H1 (cell line): Measurements from ENCODE around the gene HEBP2. TPM values are rescaled to one million over a fixed set of nuclear protein-coding genes. Genes with fewer than 3 reads are reported as not detected.

Experiments
- CTCF ChIA-PET: fragments of 300-600 bp; sonication (Branson Sonifier 250); formaldehyde crosslinking; loops from one replicate; lab custom pipeline; 2021; ENCODE audit not compliant: partially characterized antibody; lab: Charles Lee
- POLR2A ChIA-PET: fragments of 300-600 bp; sonication (Branson Sonifier 250); formaldehyde crosslinking; loops from one replicate; lab custom pipeline; 2021; ENCODE audit warnings: inconsistent platforms; ENCODE audit not compliant: partially characterized antibody; lab: Charles Lee
- DNase-seq, 2 experiments: peaks; one replicate each; pipeline versions ENCODE4 v3.0.0 to v3.0.0-alpha.2; 2010 to 2022; ENCODE audit warnings: low spot score in 2 of 2, low read depth in 1 of 2, mixed read lengths in 1 of 2
- FAIRE-seq: peaks from 2 replicates; lab custom pipeline; 2011; peaks lifted over from hg19 to GRCh38; lab: Jason Lieb, UNC
- H2AFZ ChIP-seq: 2 replicates; pipeline ENCODE4 v1.8.1; 2012; ENCODE audit warnings: low read length, inconsistent platforms
- H2AK5ac ChIP-seq: 2 replicates; pipeline ENCODE4 v1.6.1; 2013; ENCODE audit warnings: low read depth, low read length
- H2BK120ac ChIP-seq: replicated peaks from 2 replicates; pipeline ENCODE3; 2013; ENCODE audit warnings: low read depth, low read length, inconsistent platforms
- H2BK12ac ChIP-seq: 2 replicates; pipeline ENCODE4 v1.6.1; 2013; ENCODE audit warnings: low read depth, low read length
- H2BK15ac ChIP-seq: 2 replicates; pipeline ENCODE4 v1.6.1; 2013; ENCODE audit warnings: low read length
- H2BK20ac ChIP-seq: 2 replicates; pipeline ENCODE4 v1.6.1; 2013; ENCODE audit warnings: low read length
- H2BK5ac ChIP-seq: 2 replicates; pipeline ENCODE4 v1.6.1; 2013; ENCODE audit warnings: low read depth, low read length
- H3K14ac ChIP-seq: 2 replicates; pipeline ENCODE4 v1.6.1; 2013; ENCODE audit warnings: inconsistent platforms; ENCODE audit not compliant: insufficient read length
- H3K18ac ChIP-seq: 2 replicates; pipeline ENCODE4 v1.6.1; 2013; ENCODE audit warnings: low read length; ENCODE audit errors: extremely low read depth
- H3K23ac ChIP-seq: 2 replicates; pipeline ENCODE4 v1.6.1; 2013; ENCODE audit warnings: inconsistent platforms; ENCODE audit not compliant: insufficient read length
- H3K23me2 ChIP-seq: 2 replicates; pipeline ENCODE4 v1.6.1; 2013; ENCODE audit warnings: low read depth, low read length
- H3K27ac ChIP-seq: 2 replicates; pipeline ENCODE4 v1.6.1; 2011; ENCODE audit warnings: low read depth, low read length, inconsistent platforms
- H3K27me3 ChIP-seq, 4 experiments: replicated peaks in 1 of 4; 1 replicate in 1 of 4; 2 replicates in 3 of 4; pipeline versions ENCODE4 v1.6.1 to v1.8.1; 2011 to 2013; ENCODE audit warnings: low read length in 3 of 4, mild to moderate bottlenecking in 3 of 4, inconsistent platforms in 2 of 4, mixed read lengths in 2 of 4, moderate library complexity in 1 of 4; ENCODE audit not compliant: control insufficient read depth in 3 of 4, insufficient read depth in 3 of 4; ENCODE audit errors: extremely low read depth in 1 of 4
- H3K36me3 ChIP-seq, 4 experiments: 2 replicates each; pipeline versions ENCODE4 v1.6.1 to v1.8.1; 2011 to 2013; ENCODE audit warnings: mild to moderate bottlenecking in 4 of 4, low read length in 3 of 4, moderate library complexity in 2 of 4, control low read depth in 1 of 4, inconsistent platforms in 1 of 4; ENCODE audit not compliant: insufficient read depth in 4 of 4, control insufficient read depth in 2 of 4
- H3K4ac ChIP-seq: replicated peaks from 2 replicates; pipeline ENCODE3; 2013; ENCODE audit warnings: low read length, low read depth, mixed read lengths, inconsistent platforms; ENCODE audit not compliant: insufficient read length
- H3K4me1 ChIP-seq, 4 experiments: replicated peaks in 1 of 4; 1 replicate in 1 of 4; 2 replicates in 3 of 4; pipeline versions ENCODE4 v1.6.1 to v1.8.1; 2011 to 2013; ENCODE audit warnings: low read length in 3 of 4, inconsistent platforms in 2 of 4, mixed read lengths in 1 of 4; ENCODE audit not compliant: insufficient read depth in 4 of 4, control insufficient read depth in 3 of 4
- H3K4me2 ChIP-seq, 2 experiments: 2 replicates each; pipeline versions ENCODE4 v1.6.1 to v1.8.1; 2011 to 2013; ENCODE audit warnings: low read depth in 2 of 2, low read length in 2 of 2, control low read depth in 1 of 2, inconsistent platforms in 1 of 2, mild to moderate bottlenecking in 1 of 2; ENCODE audit not compliant: insufficient read depth in 1 of 2
- H3K4me3 ChIP-seq, 4 experiments: fragments of 200-600, 300-600 bp in 1 of 4; sonication (generic), shearing (Covaris generic), sonication (Bioruptor Twin) in 1 of 4; 2 replicates each; pipeline versions ENCODE4 v1.5.1 to v1.8.1; 2011 to 2016; ENCODE audit warnings: low read length in 4 of 4, low read depth in 3 of 4, control low read depth in 2 of 4, inconsistent platforms in 2 of 4, mild to moderate bottlenecking in 2 of 4, mixed read lengths in 1 of 4, moderate library complexity in 1 of 4; ENCODE audit not compliant: insufficient read depth in 2 of 4; ENCODE audit errors: extremely low read depth in 1 of 4
- H3K56ac ChIP-seq: replicated peaks from 2 replicates; pipeline ENCODE3; 2013; ENCODE audit warnings: low read depth, mild to moderate bottlenecking, mixed read lengths, low read length, inconsistent platforms; ENCODE audit not compliant: insufficient read length
- H3K79me1 ChIP-seq: 2 replicates; pipeline ENCODE4 v1.6.1; 2013; ENCODE audit warnings: low read depth, low read length, control low read depth
- H3K79me2 ChIP-seq, 2 experiments: 2 replicates each; pipeline versions ENCODE4 v1.6.1 to v1.8.1; 2012 to 2013; ENCODE audit warnings: low read length in 2 of 2, mild to moderate bottlenecking in 2 of 2, inconsistent platforms in 1 of 2; ENCODE audit not compliant: insufficient read depth in 2 of 2, control insufficient read depth in 1 of 2
- H3K9ac ChIP-seq, 4 experiments: replicated peaks in 1 of 4; 1 replicate in 1 of 4; 2 replicates in 3 of 4; pipeline versions ENCODE4 v1.6.1 to v1.8.1; 2011 to 2013; ENCODE audit warnings: low read depth in 3 of 4, low read length in 3 of 4, control low read depth in 2 of 4, mild to moderate bottlenecking in 2 of 4, moderate library complexity in 2 of 4, inconsistent platforms in 1 of 4; ENCODE audit errors: extremely low read depth in 1 of 4
- H3K9me3 ChIP-seq, 2 experiments: 2 replicates each; pipeline versions ENCODE4 v1.6.1 to v1.8.1; 2012 to 2013; ENCODE audit warnings: mild to moderate bottlenecking in 2 of 2, moderate library complexity in 2 of 2, control low read depth in 1 of 2, inconsistent platforms in 1 of 2, low read depth in 1 of 2, low read length in 1 of 2, mixed read lengths in 1 of 2; ENCODE audit not compliant: insufficient read depth in 2 of 2
- H4K20me1 ChIP-seq, 2 experiments: replicated peaks in 1 of 2; 2 replicates each; pipeline versions ENCODE3 to v1.8.1; 2011 to 2013; ENCODE audit warnings: inconsistent platforms in 2 of 2, low read length in 2 of 2, mild to moderate bottlenecking in 1 of 2; ENCODE audit not compliant: insufficient read depth in 2 of 2, control insufficient read depth in 1 of 2
- H4K5ac ChIP-seq: 2 replicates; pipeline ENCODE4 v1.6.1; 2013; ENCODE audit warnings: low read length, low read depth, mixed read lengths, inconsistent platforms; ENCODE audit not compliant: insufficient read length
- H4K8ac ChIP-seq: 2 replicates; pipeline ENCODE4 v1.8.0; 2013; ENCODE audit warnings: mild to moderate bottlenecking, moderate library complexity, low read length, inconsistent platforms; ENCODE audit not compliant: insufficient read depth; ENCODE audit errors: extremely low read depth
- H4K91ac ChIP-seq: replicated peaks from 2 replicates; pipeline ENCODE3; 2013; ENCODE audit warnings: low read length, mixed read lengths, inconsistent platforms; ENCODE audit not compliant: insufficient read length
- ASH2L ChIP-seq: fragments of 200-600, 300-600 bp; sonication (generic); IDR thresholded peaks from one replicate; pipeline ENCODE4 v1.7.1; 2017; ENCODE audit warnings: low read length
- BRCA1 ChIP-seq: IDR thresholded peaks from 2 replicates; pipeline ENCODE4 v1.6.1; 2012; ENCODE audit warnings: low read depth, low read length, improper control_type of control experiment
- CBX5 ChIP-seq: fragments of 300-800, 300-1000 bp; sonication (generic); IDR thresholded peaks from 2 replicates; pipeline ENCODE4 v1.7.1; 2016; ENCODE audit warnings: antibody characterized with exemption, low read length, low read depth
- CBX8 ChIP-seq: fragments of 300-800, 300-1000 bp; sonication (generic); IDR thresholded peaks from 2 replicates; pipeline ENCODE4 v1.7.1; 2016; ENCODE audit warnings: low read depth, low read length, borderline replicate concordance
- CHD2 ChIP-seq: IDR thresholded peaks from 2 replicates; pipeline ENCODE4 v1.6.1; 2012; ENCODE audit warnings: low read length, improper control_type of control experiment
- JUND ChIP-seq: IDR thresholded peaks from 2 replicates; pipeline ENCODE4 v1.6.1; 2011; ENCODE audit warnings: mild to moderate bottlenecking, improper control_type of control experiment, low read length
- PHF8 ChIP-seq: fragments of 200-600 bp; sonication (generic); conservative IDR thresholded peaks from 2 replicates; pipeline ENCODE4 v1.7.1; 2012; ENCODE audit warnings: low read depth, mild to moderate bottlenecking, inconsistent platforms, low read length, moderate library complexity
- RNF2 ChIP-seq: fragments of 200-900, 300-1000 bp; sonication (generic); IDR thresholded peaks from 2 replicates; pipeline ENCODE4 v1.7.1; 2016; ENCODE audit warnings: borderline replicate concordance, low read depth, mild to moderate bottlenecking, antibody characterized with exemption, low read length; ENCODE audit not compliant: poor library complexity, severe bottlenecking; ENCODE audit errors: missing control alignments
- SAP30 ChIP-seq: fragments of 300-600 bp; sonication (generic); IDR thresholded peaks from 2 replicates; pipeline ENCODE4 v1.7.1; 2012; ENCODE audit warnings: low read length, moderate library complexity, mild to moderate bottlenecking, inconsistent platforms; ENCODE audit not compliant: insufficient read depth, insufficient replicate concordance
- SIN3A ChIP-seq, 2 experiments: IDR thresholded peaks in 1 of 2; conservative IDR thresholded peaks in 1 of 2; 2 replicates each; pipeline ENCODE4 v1.6.1; 2011 to 2012; ENCODE audit warnings: low read length in 2 of 2, improper control_type of control experiment in 1 of 2, low read depth in 1 of 2, mild to moderate bottlenecking in 1 of 2
- SIX5 ChIP-seq: IDR thresholded peaks from 2 replicates; pipeline ENCODE4 v1.6.1; 2011; ENCODE audit warnings: mild to moderate bottlenecking, low read depth, low read length
- TAF7 ChIP-seq: optimal IDR thresholded peaks from 2 replicates; pipeline ENCODE3; 2011; ENCODE audit warnings: low read depth, mild to moderate bottlenecking, inconsistent platforms, low read length, moderate library complexity, borderline replicate concordance
- ZNF274 ChIP-seq: IDR thresholded peaks from 2 replicates; pipeline ENCODE4 v1.7.0; 2012; ENCODE audit warnings: low read length, borderline replicate concordance; ENCODE audit errors: extremely low read depth
- WGBS, 2 experiments: shearing (Covaris generic) in 1 of 2; methylation state at CpG; one replicate each; pipeline versions ENCODE4 v1.1.6 to v1.1.7; 2013 to 2015; ENCODE audit warnings: low lambda C conversion rate in 2 of 2, mixed read lengths in 2 of 2, inconsistent platforms in 1 of 2, low coverage in 1 of 2, missing lambda C conversion rate in 1 of 2; ENCODE audit not compliant: insufficient replicate concordance in 2 of 2, insufficient coverage in 1 of 2, insufficient read length in 1 of 2; ENCODE audit errors: extremely low coverage in 1 of 2, missing lambda C conversion rate in 1 of 2; 5-methylcytosine and 5-hydroxymethylcytosine counted together
- polyA plus RNA-seq, 7 experiments: library from polyadenylated mRNA; depleted of rRNA in 3 of 7; stranded (reverse) in 5 of 7; unstranded in 2 of 7; fragments of >200 nt in 5 of 7; fragments of 200-250 nt in 2 of 7; gene quantifications; 1 replicate in 5 of 7; 2 replicates in 1 of 7; 4 replicates in 1 of 7; pipeline versions ENCODE4 v1.2.1 to v1.2.3, GENCODE V29; 2011 to 2013; ENCODE audit warnings: missing spikeins in 2 of 7, mixed read lengths in 2 of 7
- total RNA-seq: library from RNA; stranded (reverse); fragmentation: NEBNext Ultra II Directional; extraction: Animal tissue kit (Norgen Biotek cat#: 25700); gene quantifications from 2 replicates; pipeline ENCODE4 v1.2.1, GENCODE V29; 2021

The HEBP2 gene
- total and polyA plus RNA-seq, 2 of the 8 experiments (the other 6 are each of a cell fraction or from before 2014, with no cell fraction given) = 6.5 to 37.9 TPM

DNA sequence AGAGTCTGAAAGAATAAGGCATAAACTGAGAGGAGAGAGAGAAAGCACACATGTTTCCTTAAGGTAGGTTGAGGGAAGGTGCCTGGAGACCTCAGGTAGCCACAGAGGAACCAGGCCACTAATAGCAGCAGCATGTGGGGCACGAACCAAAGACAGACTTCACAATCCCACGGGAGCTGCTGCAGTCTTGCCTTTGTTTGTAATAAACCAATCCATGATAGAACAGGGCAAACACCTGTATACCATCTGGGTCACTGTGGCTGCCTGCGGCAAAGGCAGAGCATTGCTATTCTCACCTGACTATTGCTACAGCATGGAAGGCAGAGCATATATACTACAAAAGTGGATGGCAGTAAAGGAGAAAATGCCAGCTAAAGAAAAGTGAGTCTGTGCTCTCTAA is 36.3 kb downstream of the HEBP2 start:
- Histone ChIP-seq H3K27me3 (no peaks in the 10 kb centered on the region), H3K4ac (no peak overlapping the region), H4K5ac (no peak overlapping the region), H3K4me1 (no peaks in the 10 kb centered on the region), H2BK12ac (no peak overlapping the region), H3K23me2 (no peaks in the 10 kb centered on the region), H3K36me3 (peaks cover 0 to 19% (median 2%) of the 10 kb centered on the region in 4 experiments; a peak in 5 of 8 replicates), H4K20me1 (no peaks in the 10 kb centered on the region), H2BK5ac (no peak overlapping the region), H2BK20ac (no peak overlapping the region), H4K8ac (no peak overlapping the region), H3K27ac (no peak overlapping the region), H4K91ac (no peak overlapping the region), H3K14ac (no peak overlapping the region), H3K18ac (no peak overlapping the region), H3K56ac (no peak overlapping the region), H2AFZ (no peak overlapping the region), H2BK15ac (no peak overlapping the region), H3K79me1 (no peaks in the 10 kb centered on the region), H3K9ac (no peak overlapping the region), H2AK5ac (no peak overlapping the region), H3K79me2 (no peaks in the 10 kb centered on the region), H3K23ac (no peak overlapping the region), H3K4me2 (no peak overlapping the region), H3K4me3 (no peak overlapping the region), H3K9me3 (no peaks in the 10 kb centered on the region), H2BK120ac (no peak overlapping the region)
- CTCF ChIA-PET = interaction anchor here (0.6 to 3.9 kb wide), 7 partner anchors 9 to 293 kb away, joined by 3 to 31 read pairs (median 4); no protein-coding TSS in a partner anchor
- POLR2A ChIA-PET = no interaction called here
- FAIRE-seq = no peak
- DNase-seq = no peak
- WGBS, 2 experiments = 92% methylated on average over 3 of the region's 3 CpGs; no CpG with 5 or more reads in 1 of the 2 experiments
- TF ChIP-seq TAF7 = no peak
- no peak for TF ChIP-seq RNF2
- TF ChIP-seq PHF8 = no peak
- no peak for TF ChIP-seq SIN3A (conservative IDR thresholded peaks at IDR 0.05 in 1 of 2, IDR thresholded peaks at IDR 0.05 in 1 of 2; ENCODE audit: low read depth in 1 of 2, low read length in 2 of 2)
- TF ChIP-seq CBX8 = no peak
- no peak for TF ChIP-seq SIX5
- TF ChIP-seq ZNF274 = no peak
- no peak for TF ChIP-seq ASH2L
- TF ChIP-seq SAP30 = no peak
- TF ChIP-seq CHD2 = no peak
- no peak for TF ChIP-seq JUND
- no peak for TF ChIP-seq BRCA1
- no peak for TF ChIP-seq CBX5
